Thoracic aorta (tissue), 2 donors: ENCODE results near the gene CTSC. TPM values are rescaled to one million over a fixed set of nuclear protein-coding genes. Genes with fewer than 3 reads are reported as not detected.

Experiments used
- ATAC-seq: fragments of 150-250 bp; one replicate; pipeline ENCODE4 v1.8.0; 2017; ENCODE audit warnings: low read depth; ENCODE audit not compliant: insufficient number of reproducible peaks, low FRiP score
- DNase-seq: peaks from one replicate; pipeline ENCODE4 v3.0.0-alpha.2; 2020; ENCODE audit warnings: low spot score
- H3K27ac ChIP-seq, 2 donors: fragments of 200-600 bp; sonication (generic); 1 replicate in 1 of 2; 2 replicates in 1 of 2; pipeline ENCODE4 v1.5.1; 2016; ENCODE audit warnings: mild to moderate bottlenecking in 2 of 2, moderate library complexity in 2 of 2
- H3K27me3 ChIP-seq: fragments of 200-600 bp; sonication (generic); replicated peaks from 2 replicates; pipeline ENCODE4 v1.6.0; 2016; ENCODE audit warnings: mild to moderate bottlenecking; ENCODE audit not compliant: insufficient read depth
- H3K36me3 ChIP-seq: fragments of 200-600 bp; sonication (generic); one replicate; pipeline ENCODE4 v1.5.1; 2016
- H3K4me1 ChIP-seq, 2 donors: fragments of 200-600 bp; sonication (generic); 1 replicate in 1 of 2; 2 replicates in 1 of 2; pipeline versions ENCODE4 v1.5.1 to v1.6.0; 2016; ENCODE audit warnings: low read depth in 2 of 2, mild to moderate bottlenecking in 1 of 2; ENCODE audit not compliant: control insufficient read depth in 1 of 2
- H3K4me3 ChIP-seq: fragments of 200-600 bp; sonication (generic); 2 replicates; pipeline ENCODE4 v1.5.1; 2016; ENCODE audit warnings: mild to moderate bottlenecking
- H3K9me3 ChIP-seq: fragments of 200-600 bp; sonication (generic); 2 replicates; pipeline ENCODE4 v1.5.1; 2016
- CTCF ChIP-seq: fragments of 200-600 bp; sonication (generic); IDR thresholded peaks from one replicate; pipeline ENCODE4 v1.5.1; 2019; ENCODE audit warnings: antibody characterized with exemption
- total RNA-seq, 2 donors: library from RNA; depleted of rRNA; stranded (reverse); fragments of >200 nt; gene quantifications; one replicate each; pipeline versions ENCODE4 v1.1.0 to v1.2.3, GENCODE V29; 2016

CTSC gene
- total RNA-seq, 2 donors from 2014 or later = 49.0 to 91.1 TPM

GRCh38 chr11:88306785-88307184 lies 30.8 kb downstream of the CTSC start:
- H3K36me3 ChIP-seq = no peaks in the 10 kb centered on the region
- H3K4me1 ChIP-seq = peaks cover 6 to 16% of the 10 kb centered on the region in 2 donors
- no peak for ATAC-seq
- no peaks in the 10 kb centered on the region for H3K9me3 ChIP-seq
- TF ChIP-seq CTCF = no peak
- H3K4me3 ChIP-seq = no peak overlapping the region
- no peak overlapping the region for H3K27ac ChIP-seq
- H3K27me3 ChIP-seq = no peaks in the 10 kb centered on the region
- DNase-seq = no peak

GRCh38 chr11:88305430-88305829 lies 32.1 kb downstream of the CTSC start:
- Histone ChIP-seq H3K4me3 (no peak overlapping the region), H3K27me3 (no peaks in the 10 kb centered on the region), H3K27ac (no peak overlapping the region), H3K36me3 (no peaks in the 10 kb centered on the region), H3K4me1 (peaks cover under 1 to 2% of the 10 kb centered on the region in 2 donors), H3K9me3 (no peaks in the 10 kb centered on the region)
- DNase-seq = no peak
- ATAC-seq = no peak
- no peak for TF ChIP-seq CTCF

- no peak overlapping the region for H3K27ac ChIP-seq
- H3K36me3 ChIP-seq = no peaks in the 10 kb centered on the region
- H3K9me3 ChIP-seq = no peaks in the 10 kb centered on the region
- no peaks in the 10 kb centered on the region for H3K4me1 ChIP-seq
- no peak for TF ChIP-seq CTCF
- no peaks in the 10 kb centered on the region for H3K27me3 ChIP-seq
- ATAC-seq (no peak), DNase-seq (no peak)
- H3K4me3 ChIP-seq = no peak overlapping the region
Observed at GRCh38 chr11:88304352-88304751, 33.2 kb downstream of the CTSC start.

GRCh38 chr11:88303037-88303436 lies 34.5 kb downstream of the CTSC start:
- Histone ChIP-seq H3K36me3 (no peaks in the 10 kb centered on the region), H3K4me1 (no peaks in the 10 kb centered on the region), H3K4me3 (no peak overlapping the region), H3K27me3 (no peaks in the 10 kb centered on the region), H3K27ac (no peak overlapping the region), H3K9me3 (no peaks in the 10 kb centered on the region)
- no peak for TF ChIP-seq CTCF
- DNase-seq = no peak
- no peak for ATAC-seq

GRCh38 chr11:88301488-88302140 lies 35.9 kb downstream of the CTSC start:
- Histone ChIP-seq H3K27me3 (no peaks in the 10 kb centered on the region), H3K27ac (no peak overlapping the region), H3K4me1 (no peaks in the 10 kb centered on the region), H3K4me3 (no peak overlapping the region), H3K36me3 (no peaks in the 10 kb centered on the region), H3K9me3 (no peaks in the 10 kb centered on the region)
- ATAC-seq (no peak), DNase-seq (no peak)
- TF ChIP-seq CTCF = no peak
